ENCODE data around the gene ERN1. TPM values are rescaled to one million over a fixed set of nuclear protein-coding genes. Genes with fewer than 3 reads are reported as not detected.
A peak's percentile ranks its signal among the peaks of the same experiment; 100 is the strongest.

ERN1 gene
- polyA plus RNA-seq, 10 donors: 3.0 to 7.1 (median 5.3) TPM

DNA sequence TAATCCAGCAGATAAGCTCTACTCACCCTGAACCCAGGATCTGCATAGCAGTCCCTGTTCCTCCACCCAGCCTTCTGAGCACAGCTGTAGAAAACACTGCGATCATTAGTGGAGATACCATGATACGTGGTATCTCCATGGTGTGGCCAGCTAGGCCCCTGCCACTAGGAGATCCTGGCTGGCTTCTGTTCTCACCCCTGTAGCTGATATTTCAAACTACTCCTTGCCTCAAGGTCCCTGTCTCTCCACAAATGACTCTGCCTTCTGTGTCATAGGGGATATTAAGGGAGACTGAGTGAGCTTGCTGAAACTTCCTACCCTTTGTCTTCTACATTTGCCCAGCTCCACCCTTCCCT lies 44.3 kb downstream of the ERN1 start:
- no peak for DNase-seq

DNA sequence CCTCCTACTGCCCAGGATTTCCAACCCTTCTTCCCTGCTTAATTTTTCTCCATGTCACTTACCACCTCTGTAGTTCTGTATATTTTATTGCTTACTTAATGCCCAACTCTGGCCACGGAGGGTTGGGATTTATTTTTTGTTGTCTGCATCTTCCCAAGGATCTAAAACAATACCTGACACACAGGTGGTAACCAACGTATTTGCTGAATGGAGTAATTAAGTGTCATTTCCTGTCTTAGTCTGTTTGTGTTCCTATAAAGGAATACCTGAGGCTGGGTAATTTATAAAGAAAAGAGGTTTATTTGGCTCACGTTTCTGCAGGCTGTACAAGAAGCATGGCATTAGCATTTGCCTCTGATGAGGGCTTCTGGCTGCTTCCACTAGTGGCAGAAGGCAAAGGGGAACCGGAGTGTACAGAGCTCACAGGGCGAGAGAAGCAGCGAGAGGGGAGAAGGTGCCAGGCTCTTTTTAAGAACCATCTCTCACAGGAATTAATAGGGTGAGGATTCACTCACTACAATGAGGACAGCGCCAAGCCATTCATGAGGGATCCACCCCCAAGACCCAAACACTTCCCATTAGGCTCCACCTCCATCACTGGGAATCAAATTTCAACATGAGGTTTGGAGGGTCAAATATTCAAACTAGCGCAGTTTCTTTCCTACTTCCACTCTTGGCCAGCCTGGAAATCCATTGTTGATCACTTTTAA lies 44.8 kb downstream of the ERN1 start:
- DNase-seq: no peak

DNA sequence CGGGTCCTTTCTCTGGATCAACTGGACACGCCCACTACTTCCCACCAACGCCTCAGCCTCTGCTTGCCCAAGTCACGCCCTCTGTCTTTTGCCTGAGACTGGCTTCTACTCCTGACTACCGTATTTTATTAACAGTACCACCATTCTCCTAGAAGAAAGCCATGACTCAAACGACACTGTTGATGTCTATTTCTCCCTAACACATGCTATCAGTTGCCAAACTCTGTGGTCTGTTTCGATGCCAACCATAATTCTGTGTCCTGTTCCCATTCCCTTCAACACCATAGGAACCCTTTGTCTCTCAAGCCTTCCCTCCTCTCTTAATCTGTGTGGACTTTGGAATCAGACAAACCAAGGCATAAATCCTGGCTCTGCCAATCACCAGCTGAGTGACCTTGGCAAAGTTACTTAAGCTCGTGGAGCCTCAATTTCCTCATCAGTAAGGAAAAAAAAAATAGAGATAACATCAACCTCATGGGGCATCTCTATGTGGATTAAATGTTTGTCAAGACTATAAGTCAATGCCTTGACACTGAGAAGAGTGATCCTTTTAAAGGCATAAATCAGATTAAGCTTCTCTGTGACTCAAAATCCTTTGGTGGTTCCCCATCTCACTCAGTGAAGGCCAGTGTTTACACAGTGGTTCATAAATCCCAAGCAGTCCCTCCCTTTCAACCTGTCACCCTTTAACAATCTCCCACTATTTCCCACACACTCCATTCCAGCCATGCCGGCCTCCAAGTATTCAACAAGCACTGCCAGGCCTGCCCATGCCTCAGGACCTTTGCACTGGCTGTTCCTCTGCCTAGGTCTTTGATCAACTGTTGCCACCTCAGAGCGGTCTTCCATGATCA lies 45.6 kb downstream of the ERN1 start:
- no peak for DNase-seq

DNA sequence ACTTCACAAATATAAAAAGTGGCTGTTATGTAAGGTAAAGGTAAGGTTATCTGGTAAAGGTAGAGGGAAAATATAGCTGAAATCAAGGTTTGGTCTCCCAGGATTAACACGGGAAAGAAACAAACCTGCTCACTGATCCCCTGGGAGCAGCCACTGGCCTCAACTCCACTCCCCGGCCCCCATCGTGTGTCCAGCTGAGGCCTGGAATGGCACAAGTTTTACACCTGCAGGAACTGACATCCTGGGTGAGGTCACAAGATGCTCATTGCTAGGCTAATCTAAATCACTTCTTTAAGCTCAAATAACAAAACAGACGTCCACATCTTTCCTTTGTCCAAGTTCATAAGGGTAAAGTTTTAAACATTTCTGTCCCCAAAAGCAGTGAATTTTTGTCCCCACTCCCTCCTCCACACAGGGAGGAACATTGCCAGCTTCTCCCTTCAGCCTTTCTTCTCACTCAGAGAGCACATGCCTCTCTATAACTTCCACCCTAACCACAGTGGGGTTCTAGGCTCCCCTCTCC lies 46.3 kb downstream of the ERN1 start:
- DNase-seq: no peak

DNA sequence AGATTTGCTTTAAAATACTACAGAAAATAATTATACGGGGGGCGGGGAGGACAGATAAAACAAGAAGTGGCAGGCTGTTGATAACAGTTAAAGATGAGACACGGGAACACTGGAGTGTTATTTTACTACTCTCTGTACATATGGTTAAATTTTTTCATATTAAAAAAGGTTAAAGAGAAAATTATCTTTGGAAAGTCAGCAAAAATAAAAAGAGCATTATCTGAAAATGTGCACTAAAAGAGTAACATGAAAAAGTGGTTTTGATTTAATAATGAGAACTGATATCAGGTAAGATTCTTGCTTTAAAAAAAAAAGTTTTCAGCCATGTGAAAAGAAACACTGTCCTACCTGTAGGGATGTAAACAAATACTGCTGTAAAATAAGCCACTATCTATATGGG lies 46.9 kb downstream of the ERN1 start:
- DNase-seq: no peak

DNA sequence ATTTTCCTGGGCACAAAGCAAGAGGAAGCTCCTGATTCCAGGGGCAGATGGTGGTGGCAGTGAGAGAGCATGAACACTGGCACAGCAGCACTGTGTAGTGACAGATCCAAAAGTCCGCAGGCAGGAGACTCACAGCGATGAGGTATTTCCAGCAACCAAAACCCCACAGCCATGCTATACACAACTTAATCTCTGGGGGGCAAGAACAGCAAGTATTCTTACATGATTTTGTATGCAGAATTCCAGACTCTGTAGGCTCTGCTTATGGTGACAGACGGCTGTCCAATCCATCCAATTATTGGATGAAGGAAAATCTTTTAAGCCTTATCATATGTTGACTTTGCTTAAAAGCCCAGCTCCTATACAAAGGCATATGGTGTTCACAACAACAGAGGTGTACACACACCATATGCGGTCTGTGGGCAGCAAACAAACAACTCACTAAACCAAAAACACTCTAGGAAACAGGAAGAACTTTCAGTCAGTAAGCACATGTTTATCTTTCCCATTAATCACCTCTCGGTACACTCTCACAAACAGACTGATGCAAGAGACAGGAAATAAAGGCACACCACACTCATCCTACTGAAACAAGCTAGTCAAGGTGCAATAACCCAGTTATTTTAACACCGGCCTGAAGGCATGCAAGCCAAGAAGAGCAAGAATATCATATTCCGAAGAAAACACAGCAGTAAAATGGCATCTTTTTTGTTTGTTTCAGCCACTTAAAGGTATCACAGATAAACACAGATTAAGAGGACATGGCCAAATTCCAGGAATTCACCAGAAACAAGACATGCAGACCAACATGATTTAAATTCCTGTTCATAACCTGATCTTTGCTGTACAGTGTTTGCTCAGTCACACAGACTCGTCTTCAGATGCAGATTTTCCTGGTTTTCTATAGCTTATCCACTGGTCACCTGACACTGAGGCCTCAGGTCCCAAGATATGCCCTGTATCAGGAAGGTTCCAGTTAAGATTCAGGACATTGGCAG lies 47.8 kb downstream of the ERN1 start:
- peak in 1 of 3 donors; percentile 23 for DNase-seq

DNA sequence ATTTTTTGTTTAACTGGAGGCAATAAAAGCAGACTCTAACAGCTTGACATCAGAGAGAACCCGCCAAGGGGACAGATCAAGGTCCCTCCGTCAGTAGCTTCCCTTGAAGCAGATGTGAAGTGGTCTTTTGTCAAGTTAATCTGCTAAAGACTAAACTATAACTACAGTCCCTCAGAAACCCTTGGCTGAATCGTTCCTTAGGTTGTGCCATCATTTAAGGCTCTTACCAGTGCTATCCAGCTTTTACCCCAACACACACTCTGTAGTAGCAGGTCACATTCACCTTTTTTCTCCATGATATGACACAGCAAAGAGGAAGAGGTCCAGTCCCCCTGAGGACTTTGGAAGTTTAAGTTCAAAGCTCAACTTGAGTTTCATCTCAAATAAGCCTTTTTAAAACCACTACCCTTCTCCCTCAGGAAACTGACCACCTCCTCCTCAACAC lies 49.7 kb downstream of the ERN1 start:
- DNase-seq: no peak

DNA sequence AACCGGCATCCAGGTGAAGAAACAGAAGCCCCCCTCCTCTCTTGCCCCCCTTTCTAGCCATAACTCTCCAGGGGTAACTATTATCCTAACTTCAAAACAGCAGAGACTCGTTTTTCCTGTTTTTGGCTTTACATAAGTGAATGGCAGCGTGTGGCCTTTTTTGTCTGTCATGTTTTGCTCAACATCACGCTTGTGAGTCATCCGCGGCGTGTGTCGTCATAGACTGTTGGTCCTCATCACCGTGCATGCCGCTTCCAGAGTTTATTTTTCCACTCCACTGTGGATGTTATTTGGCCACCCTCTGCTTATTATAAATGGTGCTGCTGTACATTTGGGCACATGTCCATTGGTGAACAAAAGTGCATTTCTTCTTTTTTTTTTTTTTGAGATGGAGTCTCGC lies 52.6 kb downstream of the ERN1 start:
- DNase-seq: no peak

DNA sequence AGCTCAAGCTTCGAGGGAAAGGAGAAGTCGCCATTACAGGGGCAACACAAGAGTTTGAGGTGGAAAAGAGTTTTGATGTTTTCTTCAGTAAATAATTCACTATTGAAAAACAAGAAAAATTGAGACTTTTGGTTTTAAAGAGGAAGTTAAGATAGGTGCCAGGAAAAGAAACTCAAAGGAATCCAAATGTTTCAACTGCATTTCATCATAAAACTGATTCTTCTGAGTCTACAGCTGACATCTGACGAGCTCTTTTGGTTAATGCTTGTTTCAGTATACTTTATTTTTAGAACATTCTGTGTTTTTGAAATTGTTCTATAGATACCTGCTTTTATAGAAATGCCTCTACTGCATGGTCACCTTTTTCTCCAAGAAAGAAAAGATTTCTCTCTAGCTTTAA lies 54.0 kb downstream of the ERN1 start:
- no peak for DNase-seq

DNA sequence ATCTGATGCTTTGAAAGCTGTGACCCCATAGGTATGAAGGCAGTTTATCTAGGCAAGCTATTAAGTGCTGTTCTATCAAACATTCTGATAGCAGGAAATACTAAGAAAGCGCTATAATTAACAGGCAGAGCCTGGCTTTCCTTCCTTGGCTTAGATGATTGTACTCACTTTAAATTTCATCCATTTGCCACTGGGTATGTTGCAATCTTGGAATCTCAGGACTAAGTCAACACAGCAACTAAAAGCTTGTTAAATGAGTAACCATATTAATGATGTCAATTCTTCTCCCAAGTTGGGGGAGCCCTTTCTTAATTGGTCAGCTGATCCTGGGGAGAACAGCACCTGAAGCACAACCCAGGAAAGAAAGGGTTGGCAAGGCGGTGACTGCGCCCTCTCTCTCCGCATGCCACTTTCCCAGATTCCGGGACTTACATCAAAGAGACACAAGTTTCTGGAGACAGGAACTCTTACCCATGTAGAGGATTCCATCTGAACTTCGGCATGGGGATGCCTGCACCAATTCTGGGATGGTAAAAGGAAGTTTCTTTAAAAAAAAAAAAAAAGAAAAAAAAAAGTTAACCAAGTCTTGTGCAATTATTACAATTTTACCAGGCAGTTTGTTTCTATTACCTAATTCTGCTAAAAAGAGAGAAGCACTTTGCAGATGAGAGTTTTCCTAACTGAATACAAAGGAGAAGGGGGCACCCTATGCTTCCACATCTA lies 55.1 kb downstream of the ERN1 start:
- DNase-seq: no peak

DNA sequence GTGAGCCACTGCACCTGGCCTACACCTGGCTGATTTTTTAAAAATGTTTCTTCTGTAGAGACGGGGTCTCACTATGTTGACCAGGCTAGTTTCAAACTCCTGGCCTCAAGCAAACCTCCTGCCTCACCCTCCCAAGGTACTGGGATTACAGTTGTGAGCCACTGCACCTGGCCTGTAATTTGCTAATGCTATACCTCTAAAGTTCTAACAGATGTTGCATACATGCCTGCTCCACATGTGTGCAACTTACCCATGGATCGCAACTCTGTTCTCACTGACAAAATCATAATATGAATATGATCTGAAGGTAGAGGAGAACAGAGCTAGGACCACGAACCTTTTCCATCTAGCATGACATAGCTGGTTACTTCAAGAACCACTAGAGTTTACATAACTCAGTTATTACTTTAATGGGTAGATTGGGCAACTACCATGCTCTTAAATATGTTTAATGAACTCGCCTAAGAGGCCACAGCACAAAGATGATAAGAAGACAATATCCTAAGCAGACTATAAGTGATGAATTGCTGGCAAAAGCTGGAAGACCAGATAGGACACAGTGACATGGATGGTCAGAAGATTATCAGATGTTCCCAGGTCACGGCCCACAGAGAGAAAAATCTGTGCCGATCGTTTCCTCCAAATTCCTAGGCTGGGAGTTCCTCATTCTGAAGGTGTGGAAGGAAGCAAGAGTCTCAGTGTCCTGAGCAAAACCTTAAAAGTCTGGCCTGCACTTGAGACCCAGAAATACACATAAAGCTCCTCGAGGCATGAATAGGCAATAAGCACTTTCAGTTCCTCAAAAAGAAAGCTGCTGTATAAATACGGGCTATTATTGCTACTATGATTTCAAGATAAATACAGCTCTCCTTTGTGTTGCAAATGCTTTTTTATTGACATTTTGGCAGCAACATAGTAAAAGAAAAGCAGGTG lies 55.9 kb downstream of the ERN1 start:
- DNase-seq: no peak

DNA sequence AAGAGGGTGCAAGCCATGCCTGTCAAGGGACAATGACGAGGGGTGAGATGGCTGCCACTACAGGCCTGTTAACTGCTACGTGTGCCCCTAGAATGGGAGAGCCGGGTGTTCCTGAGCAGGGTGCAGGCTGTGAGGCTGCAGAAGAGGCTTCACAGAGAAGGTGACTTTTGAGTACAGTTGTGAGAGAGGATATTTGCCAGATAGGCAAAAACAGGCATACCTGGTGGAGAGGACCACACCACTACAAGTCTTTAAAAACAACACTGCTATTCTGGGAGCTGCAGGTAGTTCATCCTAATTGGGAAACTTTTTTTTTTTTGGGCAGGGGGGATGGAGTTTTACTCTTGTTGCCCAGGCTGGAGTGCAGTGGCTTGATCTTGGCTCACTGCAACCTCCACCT lies 58.8 kb downstream of the ERN1 start:
- no peak for DNase-seq

DNA sequence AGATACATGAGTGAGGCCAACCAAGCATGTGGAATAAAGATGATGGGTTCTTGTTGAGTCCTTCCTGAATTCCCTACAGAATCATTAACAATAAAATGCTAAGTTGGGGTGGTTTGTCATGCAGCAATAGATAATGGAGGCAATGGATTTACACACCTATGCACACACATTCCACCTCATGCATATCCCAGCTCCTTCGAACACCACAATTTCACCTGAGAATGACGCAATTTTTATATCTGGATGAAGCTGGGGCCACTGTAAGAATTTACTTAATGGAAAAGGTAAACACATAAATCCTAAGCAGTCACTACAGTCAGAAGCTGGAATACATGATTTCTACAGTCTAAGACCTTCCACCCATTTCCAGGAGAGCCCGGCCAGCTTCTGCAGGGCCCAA lies 59.7 kb downstream of the ERN1 start:
- DNase-seq: no peak

DNA sequence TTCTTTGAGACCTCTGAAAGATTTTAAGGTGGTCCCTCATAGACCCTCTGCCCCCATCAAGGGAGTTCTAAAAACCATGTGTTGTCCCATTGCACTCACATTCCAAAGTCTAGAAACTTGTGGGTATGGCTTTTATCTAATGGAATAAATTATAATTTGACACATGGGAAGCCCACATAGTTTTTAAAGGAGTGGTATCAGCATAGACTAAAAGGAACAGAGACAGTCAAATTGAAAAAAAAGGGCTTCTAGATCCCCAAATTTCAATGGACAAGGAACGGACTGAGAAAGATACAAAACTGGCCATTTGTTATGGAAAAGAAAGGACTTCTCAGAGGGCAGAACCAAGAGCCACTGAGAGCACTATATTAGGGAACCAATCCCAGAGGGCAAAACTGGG lies 60.8 kb downstream of the ERN1 start:
- no peak for DNase-seq

DNA sequence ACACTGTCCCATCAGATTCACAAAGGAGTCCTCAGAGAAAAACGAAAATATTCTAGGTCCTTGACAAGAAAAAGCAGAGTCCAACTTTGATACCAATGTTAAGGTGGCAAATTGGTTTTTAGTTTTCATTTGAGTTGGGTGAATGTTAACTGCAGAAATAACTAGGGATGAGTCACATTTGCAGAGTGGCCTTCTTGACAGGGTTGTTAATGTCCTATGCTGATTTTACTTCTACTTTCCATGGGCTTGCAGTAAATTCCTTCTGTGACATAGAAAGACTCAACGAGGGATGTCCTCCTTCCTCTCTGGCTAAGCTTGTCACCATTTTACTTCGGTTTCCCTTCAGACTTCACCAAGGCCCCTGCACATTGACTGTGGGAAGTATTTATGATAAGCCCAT lies 62.3 kb downstream of the ERN1 start:
- no peak for DNase-seq

DNA sequence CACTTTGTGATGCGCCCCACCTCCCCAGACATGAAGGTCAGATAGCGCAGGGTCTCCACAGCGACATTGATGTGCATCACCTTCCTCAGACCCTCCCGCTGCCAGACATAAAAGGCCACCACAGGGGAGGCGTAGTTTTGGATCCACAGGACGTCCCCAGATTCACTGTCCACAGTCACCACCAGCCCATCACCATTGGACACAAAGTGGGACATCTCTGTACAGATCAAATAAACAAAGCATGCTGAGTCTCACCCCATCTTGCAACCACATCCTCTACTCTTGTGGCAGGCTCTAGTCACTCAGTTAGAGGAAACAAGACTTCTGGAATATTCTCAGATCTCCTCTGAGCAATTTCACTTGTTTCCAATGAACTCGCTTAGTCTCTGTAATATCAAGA lies 63.2 kb downstream of the ERN1 start:
- DNase-seq: no peak

DNA sequence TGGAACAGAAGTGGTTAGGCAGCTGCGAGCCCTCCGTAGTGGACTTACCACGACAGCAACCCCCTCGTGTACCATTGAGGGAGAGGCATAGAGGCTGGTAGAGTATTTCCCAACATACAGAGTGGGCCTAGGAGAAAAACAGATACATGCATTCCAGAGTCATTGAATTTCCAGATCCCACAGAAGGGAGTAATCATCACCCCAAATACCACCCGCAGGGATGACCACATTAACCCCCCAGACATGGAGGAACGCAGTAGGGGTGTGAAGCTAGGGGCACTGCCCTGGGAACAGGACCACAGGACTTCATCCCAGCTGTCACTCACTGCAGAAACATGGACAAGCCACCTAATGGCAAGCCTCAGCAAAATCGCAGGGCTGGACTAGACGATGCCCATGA lies 64.8 kb downstream of the ERN1 start:
- DNase-seq: no peak

DNA sequence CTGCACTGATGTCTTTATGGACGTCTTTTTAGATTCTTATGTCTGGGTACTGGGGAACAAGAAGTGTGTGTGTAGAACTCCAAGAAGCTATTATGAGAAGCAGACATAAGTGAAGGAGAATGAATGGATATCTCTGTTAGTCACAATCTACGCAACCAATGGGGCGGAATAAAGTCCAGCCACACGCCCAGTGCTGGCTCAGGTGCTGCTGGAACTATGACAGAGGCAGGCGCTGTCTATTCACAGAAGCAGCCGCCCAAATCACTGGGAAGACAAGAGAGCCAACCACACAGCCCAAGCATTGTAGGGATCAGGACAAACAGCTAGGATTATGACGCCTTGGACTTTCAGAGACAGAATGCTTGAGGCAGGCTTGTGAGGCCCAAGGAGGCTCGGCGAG lies 65.6 kb downstream of the ERN1 start:
- no peak for DNase-seq

DNA sequence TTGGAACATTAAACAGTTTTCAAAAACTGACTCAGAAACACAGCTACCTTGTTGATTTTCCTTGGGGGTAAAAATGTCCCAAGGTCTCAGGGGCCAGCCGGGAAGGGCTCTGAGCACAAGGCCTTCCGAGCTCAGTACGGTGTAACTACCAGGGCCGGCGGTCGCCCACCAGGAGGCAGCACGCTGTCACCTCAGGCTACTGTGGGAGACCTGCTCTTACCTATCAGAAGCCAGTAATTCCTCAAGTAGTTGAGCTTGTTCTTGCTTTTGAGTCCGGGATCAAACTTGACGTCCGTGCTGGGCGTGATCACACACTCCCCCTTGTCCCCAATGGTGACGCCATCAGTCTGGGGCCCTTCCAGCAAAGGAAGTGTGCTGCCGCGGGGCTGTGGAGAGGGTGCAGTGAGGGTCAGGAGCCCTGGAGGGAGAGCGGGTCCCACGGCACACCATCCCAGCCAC lies 66.1 kb downstream of the ERN1 start:
- peak in 1 of 3 donors; percentile 29 for DNase-seq

DNA sequence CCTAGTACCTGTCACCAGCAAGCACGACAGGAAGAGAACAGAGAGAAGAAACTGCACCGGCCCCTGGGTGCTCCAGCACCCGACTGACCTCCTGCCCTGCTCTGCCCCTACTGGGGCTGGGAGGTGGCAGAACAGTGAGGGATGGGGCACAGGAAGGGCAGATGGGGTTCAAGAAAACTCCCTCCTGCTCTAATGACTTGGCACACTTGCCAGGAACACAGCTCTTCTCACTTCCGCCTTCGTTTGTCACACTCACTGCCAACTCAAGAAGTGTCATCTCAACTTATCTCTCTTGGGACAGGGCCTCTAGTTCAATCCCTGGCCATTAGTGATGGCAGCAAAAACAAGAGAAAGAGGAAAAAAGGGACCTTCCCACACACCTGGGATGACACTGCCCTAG lies 66.9 kb downstream of the ERN1 start:
- DNase-seq: no peak

Measured in muscle of back (tissue), 11 donors.